WTC11 (cell line): Measurements from ENCODE around the gene ANAPC1. TPM values are rescaled to one million over a fixed set of nuclear protein-coding genes. Genes with fewer than 3 reads are reported as not detected.
"Not testable (repeated sequence)": the region's sequence is repeated elsewhere in the genome, so short reads cannot be mapped to it uniquely, and the experiment has no call there.

ENCODE experiments used
- ATAC-seq: fragments of 200-7000 bp; cut with Tn5 transposase; 2 replicates; pipeline ENCODE4 v1.10.0; 2021; ENCODE audit warnings: mild to moderate bottlenecking, moderate library complexity
- CTCF ChIA-PET: fragments of 300-600 bp; sonication (Branson Sonifier 250); formaldehyde crosslinking; loops from one replicate; lab custom pipeline; 2021; ENCODE audit warnings: antibody characterized with exemption; lab: Charles Lee
- POLR2A ChIA-PET: fragments of 350-600 bp; sonication (Branson Sonifier 250); formaldehyde crosslinking; loops from one replicate; lab custom pipeline; 2021; ENCODE audit warnings: antibody characterized with exemption; lab: Charles Lee
- DNase-seq: peaks from one replicate; pipeline ENCODE4 v3.0.0; 2021; ENCODE audit warnings: low spot score
- H3K27ac Mint-ChIP-seq: 2 replicates; pipeline ENCODE4 v1.8.0; 2021; ENCODE audit warnings: mixed read lengths
- H3K27me3 Mint-ChIP-seq: 2 replicates; pipeline ENCODE4 v1.8.0; 2021; ENCODE audit warnings: low read depth, mild to moderate bottlenecking, moderate library complexity, mixed read lengths
- H3K36me3 Mint-ChIP-seq: 2 replicates; pipeline ENCODE4 v1.8.0; 2021; ENCODE audit warnings: mixed read lengths
- H3K4me1 Mint-ChIP-seq: 2 replicates; pipeline ENCODE4 v1.8.0; 2022; ENCODE audit warnings: mixed read lengths
- H3K4me3 Mint-ChIP-seq: 2 replicates; pipeline ENCODE4 v1.8.0; 2021; ENCODE audit warnings: mild to moderate bottlenecking, moderate library complexity, mixed read lengths
- H3K9me3 Mint-ChIP-seq: 2 replicates; pipeline ENCODE4 v1.8.0; 2021; ENCODE audit warnings: mixed read lengths
- CTCF ChIP-seq: fragments of 200-600 bp; IDR thresholded peaks from 2 replicates; pipeline ENCODE4 v1.8.0; 2022; ENCODE audit warnings: antibody characterized with exemption
- total RNA-seq: library from RNA; stranded (reverse); gene quantifications from 3 replicates; pipeline ENCODE4 v1.2.3, GENCODE V29; 2021

The ANAPC1 gene
- total RNA-seq, 1 experiment from 2014 or later: 122 TPM

GRCh38 chr2:111772180-111772579 is 111.8 kb downstream of the ANAPC1 start:
- H3K36me3 Mint-ChIP-seq: peaks cover 12% of the 10 kb centered on the region
- TF ChIP-seq CTCF: 0 out of 2 replicates have a peak, but pooled peaks have one; percentile 18
- TF ChIP-seq, all 79 proteins: peak for 1; not testable (repeated sequence) for 78
- POLR2A ChIA-PET, DNase-seq, H3K4me3 Mint-ChIP-seq, H3K4me1 Mint-ChIP-seq, H3K27me3 Mint-ChIP-seq, CTCF ChIA-PET, H3K9me3 Mint-ChIP-seq, H3K27ac Mint-ChIP-seq: not testable (repeated sequence)
- ATAC-seq: peak; percentile 90

- H3K27me3 Mint-ChIP-seq, ATAC-seq, H3K4me1 Mint-ChIP-seq, H3K9me3 Mint-ChIP-seq, H3K27ac Mint-ChIP-seq, CTCF ChIA-PET, H3K36me3 Mint-ChIP-seq, POLR2A ChIA-PET, DNase-seq, H3K4me3 Mint-ChIP-seq: not testable (repeated sequence)
Measured at GRCh38 chr2:111770916-111771658, 112.9 kb downstream of the ANAPC1 start.

- POLR2A ChIA-PET, H3K27ac Mint-ChIP-seq, H3K36me3 Mint-ChIP-seq, H3K27me3 Mint-ChIP-seq, H3K9me3 Mint-ChIP-seq, H3K4me1 Mint-ChIP-seq, DNase-seq, H3K4me3 Mint-ChIP-seq, ATAC-seq, CTCF ChIA-PET: not testable (repeated sequence)
Measured at GRCh38 chr2:111768266-111769190, 115.5 kb downstream of the ANAPC1 start.

- CTCF ChIA-PET: not testable (repeated sequence)
Measured at GRCh38 chr2:111767087-111767486, 116.9 kb downstream of the ANAPC1 start.

DNA sequence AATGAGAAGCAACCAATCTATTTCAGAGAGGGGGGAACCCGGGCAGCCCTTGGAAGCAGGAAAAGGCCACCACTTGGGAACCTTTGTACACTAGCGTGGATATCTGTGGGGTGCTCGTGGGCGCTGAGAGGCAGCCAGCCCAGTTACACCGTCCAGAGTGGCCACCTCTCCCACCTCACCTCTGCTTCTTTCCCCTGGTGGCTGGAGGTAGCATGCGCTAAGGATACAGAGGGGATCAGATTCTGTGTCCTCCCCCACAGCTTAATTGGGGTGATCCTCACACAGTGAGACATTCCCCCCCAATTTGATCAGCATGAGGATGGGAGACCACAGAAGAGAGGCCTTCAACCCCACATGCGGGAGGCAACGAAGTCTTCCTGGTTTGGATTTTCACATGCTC is 117.7 kb downstream of the ANAPC1 start:
- H3K9me3 Mint-ChIP-seq: peaks cover 13% of the 10 kb centered on the region
- peaks cover 23% of the 10 kb centered on the region for H3K36me3 Mint-ChIP-seq
- CTCF ChIA-PET, H3K4me3 Mint-ChIP-seq, H3K27ac Mint-ChIP-seq, H3K27me3 Mint-ChIP-seq, H3K4me1 Mint-ChIP-seq, POLR2A ChIA-PET, DNase-seq: not testable (repeated sequence)
- peak; percentile 64 for ATAC-seq

More at GRCh38 chr2:111767087-111767486, 116.9 kb downstream of the ANAPC1 start:
- peaks cover 18% of the 10 kb centered on the region for H3K36me3 Mint-ChIP-seq
- ATAC-seq, H3K9me3 Mint-ChIP-seq, H3K27me3 Mint-ChIP-seq, H3K27ac Mint-ChIP-seq, H3K4me3 Mint-ChIP-seq, DNase-seq, H3K4me1 Mint-ChIP-seq, POLR2A ChIA-PET: not testable (repeated sequence)

GRCh38 chr2:111764151-111764550 is 119.8 kb downstream of the ANAPC1 start:
- ATAC-seq, DNase-seq, CTCF ChIA-PET, H3K27me3 Mint-ChIP-seq, H3K27ac Mint-ChIP-seq, H3K4me1 Mint-ChIP-seq, H3K4me3 Mint-ChIP-seq, POLR2A ChIA-PET: not testable (repeated sequence)
- Mint-ChIP-seq H3K36me3 (peaks cover 25% of the 10 kb centered on the region), H3K9me3 (peaks cover 13% of the 10 kb centered on the region)

DNA sequence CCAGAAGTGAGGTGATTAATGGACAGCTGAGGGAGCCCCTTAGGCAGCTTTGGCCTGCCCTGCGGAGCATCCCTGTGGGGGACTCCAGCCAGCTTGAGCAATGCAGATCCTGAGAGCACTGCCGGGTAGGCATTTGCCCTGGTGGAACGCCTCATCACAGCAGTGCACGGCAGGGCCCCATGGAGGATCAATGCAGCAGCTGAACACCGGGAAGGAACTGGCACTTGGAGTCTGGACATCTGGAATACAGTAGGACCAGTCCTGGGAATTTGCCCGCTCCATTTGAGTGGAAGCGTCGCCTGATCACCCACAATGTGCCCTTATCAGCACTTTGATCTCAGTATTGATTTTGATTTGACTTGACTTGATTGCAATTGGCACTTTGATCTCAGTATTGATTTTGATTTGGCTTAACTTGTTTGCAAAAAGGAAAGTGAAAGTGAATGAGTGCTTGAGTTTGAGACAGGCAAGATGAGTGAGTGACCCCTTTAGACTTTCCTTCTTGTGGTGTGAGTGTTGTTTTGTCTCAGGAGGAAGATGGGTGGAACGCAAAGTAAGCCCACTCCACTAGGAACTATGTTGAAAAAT is 123.2 kb downstream of the ANAPC1 start:
- DNase-seq, H3K27ac Mint-ChIP-seq, H3K4me3 Mint-ChIP-seq, H3K4me1 Mint-ChIP-seq, CTCF ChIA-PET, ATAC-seq, H3K27me3 Mint-ChIP-seq, POLR2A ChIA-PET: not testable (repeated sequence)
- H3K9me3 Mint-ChIP-seq: peaks cover 13% of the 10 kb centered on the region
- H3K36me3 Mint-ChIP-seq: peaks cover 25% of the 10 kb centered on the region

- H3K4me1 Mint-ChIP-seq, POLR2A ChIA-PET, DNase-seq, ATAC-seq, H3K27me3 Mint-ChIP-seq, H3K9me3 Mint-ChIP-seq, H3K36me3 Mint-ChIP-seq, H3K4me3 Mint-ChIP-seq, CTCF ChIA-PET, H3K27ac Mint-ChIP-seq: not testable (repeated sequence)
Measured at GRCh38 chr2:111752533-111752932, 131.5 kb downstream of the ANAPC1 start.

DNA sequence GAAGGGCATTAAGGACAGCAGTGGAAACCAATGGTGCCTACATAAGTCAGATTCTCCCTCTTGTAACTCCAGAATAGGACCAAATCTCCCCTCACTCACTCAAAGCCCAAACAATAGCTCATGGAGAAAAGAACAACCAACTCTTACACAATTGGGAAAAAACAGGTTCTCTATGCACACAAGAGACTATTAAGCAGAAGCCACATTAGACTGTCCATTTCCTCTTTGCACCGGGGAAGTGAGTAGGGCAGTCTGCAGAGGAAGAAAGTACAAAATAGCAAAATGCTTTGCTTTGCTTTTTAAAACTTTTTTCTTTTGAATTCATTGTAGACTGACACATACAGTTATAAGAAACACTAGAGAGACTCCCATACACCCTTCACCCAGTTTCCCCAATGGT is 133.4 kb downstream of the ANAPC1 start:
- H3K4me3 Mint-ChIP-seq, ATAC-seq, H3K27me3 Mint-ChIP-seq, CTCF ChIA-PET, H3K9me3 Mint-ChIP-seq, H3K36me3 Mint-ChIP-seq, H3K27ac Mint-ChIP-seq, DNase-seq, H3K4me1 Mint-ChIP-seq, POLR2A ChIA-PET: not testable (repeated sequence)

DNA sequence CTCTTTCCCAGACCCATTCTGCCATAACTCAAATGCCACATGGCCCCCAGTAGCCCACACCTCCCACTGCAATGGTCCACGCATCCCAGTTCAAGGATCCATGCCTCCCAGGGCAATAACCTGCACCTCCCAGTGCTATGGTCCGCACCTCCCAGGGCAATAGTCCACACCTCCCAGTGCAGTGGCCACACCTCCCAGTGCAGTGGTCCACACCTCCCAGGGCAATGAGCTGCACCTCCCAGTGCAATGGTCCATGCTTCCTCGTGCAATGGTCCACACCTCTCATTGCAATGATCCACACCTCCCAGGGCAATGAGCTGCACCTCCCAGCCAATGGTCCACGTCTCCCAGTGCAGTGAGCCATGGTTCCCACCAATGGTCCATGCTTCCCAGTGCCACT is 135.6 kb downstream of the ANAPC1 start:
- H3K27me3 Mint-ChIP-seq: not testable (repeated sequence)

More for the DNA sequence above, 135.6 kb downstream of the ANAPC1 start:
- ATAC-seq, DNase-seq, CTCF ChIA-PET, H3K4me3 Mint-ChIP-seq, POLR2A ChIA-PET, H3K9me3 Mint-ChIP-seq, H3K4me1 Mint-ChIP-seq, H3K36me3 Mint-ChIP-seq, H3K27ac Mint-ChIP-seq: not testable (repeated sequence)
